KMS-11 (cell line): ENCODE results near the gene APLP1.
A peak's percentile ranks its signal among the peaks of the same experiment; 100 is the strongest.

Experiments
- H2AFZ ChIP-seq: fragments of 200-600 bp; sonication (generic); 2 replicates; pipeline ENCODE4 v1.6.1; 2016; ENCODE audit warnings: antibody characterized with exemption, mixed run types, low read depth
- H3K27ac ChIP-seq: fragments of 200-600 bp; sonication (generic); 2 replicates; pipeline ENCODE4 v1.6.1; 2016; ENCODE audit warnings: mild to moderate bottlenecking, mixed run types
- H3K27me3 ChIP-seq: fragments of 200-600 bp; sonication (generic); 2 replicates; pipeline ENCODE4 v1.6.1; 2017; ENCODE audit warnings: mild to moderate bottlenecking, low read depth, mixed run types, moderate library complexity; ENCODE audit not compliant: insufficient read depth
- H3K36me3 ChIP-seq: fragments of 200-600 bp; sonication (generic); 2 replicates; pipeline ENCODE4 v1.6.1; 2017; ENCODE audit warnings: mild to moderate bottlenecking, mixed run types; ENCODE audit not compliant: insufficient read depth
- H3K4me1 ChIP-seq: fragments of 200-600 bp; sonication (generic); 2 replicates; pipeline ENCODE4 v1.6.1; 2016; ENCODE audit warnings: mild to moderate bottlenecking, low read depth, mixed run types; ENCODE audit not compliant: poor library complexity, severe bottlenecking
- H3K4me2 ChIP-seq: fragments of 200-600 bp; sonication (generic); 2 replicates; pipeline ENCODE4 v1.7.0; 2016; ENCODE audit warnings: mild to moderate bottlenecking, mixed run types
- H3K4me3 ChIP-seq: fragments of 200-600 bp; sonication (generic); IDR thresholded peaks from 2 replicates; pipeline ENCODE4 v1.6.1; 2017; ENCODE audit warnings: low read depth, low read length, mixed read lengths; ENCODE audit not compliant: insufficient read depth
- H3K79me2 ChIP-seq: fragments of 200-600 bp; sonication (generic); 2 replicates; pipeline ENCODE4 v1.6.1; 2016; ENCODE audit warnings: low read depth, mixed run types; ENCODE audit not compliant: insufficient read depth
- H3K9ac ChIP-seq: fragments of 200-600 bp; sonication (generic); 2 replicates; pipeline ENCODE4 v1.6.1; 2016; ENCODE audit warnings: mild to moderate bottlenecking, mixed run types
- H4K20me1 ChIP-seq: fragments of 200-600 bp; sonication (generic); 2 replicates; pipeline ENCODE4 v1.6.1; 2016; ENCODE audit warnings: mild to moderate bottlenecking, mixed run types; ENCODE audit not compliant: insufficient read depth
- TF ChIP-seq, protein P1 (sequence below): fragments of 200-600 bp; sonication (generic); conservative IDR thresholded peaks from 2 replicates; pipeline ENCODE4 v1.6.1; 2017; ENCODE audit warnings: low read depth, mild to moderate bottlenecking, antibody characterized with exemption, low read length, moderate library complexity, mixed read lengths

Gene APLP1

DNA sequence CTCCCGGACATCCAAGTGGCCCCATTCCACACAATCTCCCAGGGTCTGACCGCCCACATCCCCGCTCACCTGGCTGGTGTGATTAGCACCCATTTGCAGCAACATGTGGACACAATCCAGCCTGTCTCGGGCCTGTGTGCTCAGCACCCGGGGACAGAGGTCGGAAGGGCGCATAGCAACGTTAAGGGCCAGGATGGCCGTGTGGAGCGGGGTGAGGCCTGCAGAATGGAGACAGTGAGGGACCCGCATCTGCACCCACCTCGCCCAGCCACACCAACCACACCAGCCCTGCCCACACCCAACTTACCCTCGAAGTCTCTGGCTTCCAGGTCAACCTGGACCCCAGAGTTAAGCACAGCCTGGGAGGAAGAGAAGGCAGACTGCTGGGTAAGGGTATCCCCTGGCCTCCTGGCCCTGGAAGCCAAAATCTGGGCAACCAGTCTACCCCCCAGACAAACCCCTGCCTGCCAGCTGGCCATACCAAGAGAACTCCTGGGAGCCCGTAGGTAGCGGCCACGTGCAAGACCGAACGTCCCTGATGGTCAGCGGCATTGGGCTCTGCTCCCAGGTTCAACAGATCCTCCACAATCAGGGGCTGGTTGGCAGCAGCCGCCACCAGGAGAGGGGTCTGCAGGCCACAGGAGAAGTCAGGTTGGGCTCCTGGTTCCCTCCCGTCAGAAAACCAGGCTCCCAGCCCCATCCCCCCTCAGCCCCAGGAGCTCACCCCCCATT is 27.7 kb downstream of the APLP1 start:
- TF ChIP-seq, protein P1, sequence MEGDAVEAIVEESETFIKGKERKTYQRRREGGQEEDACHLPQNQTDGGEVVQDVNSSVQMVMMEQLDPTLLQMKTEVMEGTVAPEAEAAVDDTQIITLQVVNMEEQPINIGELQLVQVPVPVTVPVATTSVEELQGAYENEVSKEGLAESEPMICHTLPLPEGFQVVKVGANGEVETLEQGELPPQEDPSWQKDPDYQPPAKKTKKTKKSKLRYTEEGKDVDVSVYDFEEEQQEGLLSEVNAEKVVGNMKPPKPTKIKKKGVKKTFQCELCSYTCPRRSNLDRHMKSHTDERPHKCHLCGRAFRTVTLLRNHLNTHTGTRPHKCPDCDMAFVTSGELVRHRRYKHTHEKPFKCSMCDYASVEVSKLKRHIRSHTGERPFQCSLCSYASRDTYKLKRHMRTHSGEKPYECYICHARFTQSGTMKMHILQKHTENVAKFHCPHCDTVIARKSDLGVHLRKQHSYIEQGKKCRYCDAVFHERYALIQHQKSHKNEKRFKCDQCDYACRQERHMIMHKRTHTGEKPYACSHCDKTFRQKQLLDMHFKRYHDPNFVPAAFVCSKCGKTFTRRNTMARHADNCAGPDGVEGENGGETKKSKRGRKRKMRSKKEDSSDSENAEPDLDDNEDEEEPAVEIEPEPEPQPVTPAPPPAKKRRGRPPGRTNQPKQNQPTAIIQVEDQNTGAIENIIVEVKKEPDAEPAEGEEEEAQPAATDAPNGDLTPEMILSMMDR, result no peak
- Histone ChIP-seq H4K20me1 (no peaks in the 10 kb centered on the region), H3K79me2 (0 out of 2 replicates have a peak, but pooled peaks cover 11% of the 10 kb centered on the region), H3K9ac (no peak overlapping the region), H3K4me3 (no peak overlapping the region), H3K36me3 (no peaks in the 10 kb centered on the region), H3K4me2 (no peak overlapping the region), H2AFZ (no peak overlapping the region), H3K27me3 (no peaks in the 10 kb centered on the region), H3K27ac (no peak overlapping the region), H3K4me1 (peaks cover 3% of the 10 kb centered on the region)

DNA sequence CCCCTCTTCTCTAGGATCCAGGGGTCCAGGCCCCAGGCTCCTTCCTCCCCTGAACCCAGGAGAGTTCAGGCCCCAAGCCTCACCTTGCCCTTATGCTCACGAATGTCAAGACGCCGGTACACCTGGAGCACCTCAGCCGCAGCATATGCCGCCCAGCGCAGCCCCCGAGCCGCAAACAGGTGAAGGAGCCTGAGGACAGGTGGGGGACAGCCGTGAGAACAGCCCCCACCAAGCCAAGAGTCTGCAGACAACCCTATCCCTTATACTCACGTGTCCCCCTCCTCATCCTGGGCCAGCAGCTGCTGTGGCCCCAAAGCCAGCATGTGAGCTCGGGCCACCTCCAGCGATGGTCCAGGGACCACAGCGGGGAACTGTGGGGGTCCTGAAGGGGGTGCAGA is 28.3 kb downstream of the APLP1 start:
- H4K20me1 ChIP-seq, result no peaks in the 10 kb centered on the region
- H3K36me3 ChIP-seq, result no peaks in the 10 kb centered on the region
- H3K79me2 ChIP-seq, result 0 out of 2 replicates have a peak, but pooled peaks cover 11% of the 10 kb centered on the region
- no peak overlapping the region for H3K4me2 ChIP-seq
- H3K4me3 ChIP-seq, result no peak overlapping the region
- no peak overlapping the region for H3K27ac ChIP-seq
- peaks cover 8% of the 10 kb centered on the region for H3K4me1 ChIP-seq
- TF ChIP-seq, protein P1, result no peak
- H2AFZ ChIP-seq, result no peak overlapping the region
- H3K27me3 ChIP-seq, result no peaks in the 10 kb centered on the region
- H3K9ac ChIP-seq, result no peak overlapping the region

DNA sequence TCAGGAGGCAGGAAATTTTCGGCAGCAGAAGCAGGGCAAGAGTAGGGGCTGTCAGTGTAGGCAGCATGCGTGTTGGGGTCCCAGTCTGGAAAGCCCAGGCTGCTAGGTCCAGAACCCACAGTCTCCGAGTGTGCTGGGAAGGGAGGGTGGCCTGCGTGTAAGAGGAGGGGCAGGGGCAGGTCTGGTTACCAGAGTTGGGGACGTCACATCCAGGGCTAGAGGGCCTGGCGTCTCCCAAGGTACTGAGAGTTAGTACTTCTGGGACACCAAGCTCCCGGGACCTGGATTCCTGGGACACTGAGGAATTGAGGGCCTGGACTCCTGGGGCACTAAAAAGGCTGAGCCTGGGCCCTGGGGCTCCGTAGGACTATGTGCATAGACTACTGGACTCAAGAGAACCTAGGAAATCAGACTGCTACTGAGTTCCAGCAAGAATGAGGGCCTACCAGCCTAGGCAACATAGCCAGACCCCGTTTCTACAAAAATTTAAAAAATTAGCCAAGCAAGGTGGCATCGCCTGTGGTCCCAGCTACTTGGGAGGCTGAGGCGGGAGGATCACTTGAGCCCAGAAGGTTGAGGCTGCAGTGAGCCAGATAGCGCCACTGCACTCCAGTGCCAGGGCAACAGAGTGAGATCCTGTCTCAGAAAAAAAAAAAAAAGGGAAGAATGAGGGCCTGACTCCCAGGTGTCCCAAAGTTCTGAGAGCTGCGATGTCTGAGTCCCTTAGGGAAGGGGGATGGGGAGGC is 29.5 kb downstream of the APLP1 start:
- no peaks in the 10 kb centered on the region for H3K36me3 ChIP-seq
- no peaks in the 10 kb centered on the region for H3K27me3 ChIP-seq
- TF ChIP-seq, protein P1, result no peak
- H3K9ac ChIP-seq, result no peak overlapping the region
- no peak overlapping the region for H3K27ac ChIP-seq
- H3K4me2 ChIP-seq, result no peak overlapping the region
- no peak overlapping the region for H2AFZ ChIP-seq
- 0 out of 2 replicates have a peak, but pooled peaks cover 11% of the 10 kb centered on the region for H3K79me2 ChIP-seq
- no peak overlapping the region for H3K4me3 ChIP-seq
- H4K20me1 ChIP-seq, result no peaks in the 10 kb centered on the region
- H3K4me1 ChIP-seq, result peaks cover 12% of the 10 kb centered on the region

DNA sequence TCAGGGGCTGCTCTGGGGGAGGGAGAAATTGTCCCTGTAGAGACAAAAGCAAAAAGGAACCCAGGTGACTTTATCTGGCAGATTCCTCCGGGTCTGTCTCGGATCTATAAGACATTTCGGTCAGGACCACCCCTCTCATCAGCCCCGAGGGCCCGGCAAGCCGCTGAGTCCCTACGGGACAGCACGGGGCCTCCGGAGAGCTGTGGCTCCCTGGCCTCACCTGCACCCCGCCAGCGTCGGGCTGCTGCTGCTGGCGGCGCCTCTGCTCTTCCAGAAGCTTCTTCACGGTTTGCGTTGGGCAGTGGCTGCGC is 30.1 kb downstream of the APLP1 start:
- Histone ChIP-seq H2AFZ (no peak overlapping the region), H4K20me1 (no peaks in the 10 kb centered on the region), H3K27me3 (no peaks in the 10 kb centered on the region), H3K4me1 (peaks cover 17% of the 10 kb centered on the region), H3K79me2 (0 out of 2 replicates have a peak, but pooled peaks cover 11% of the 10 kb centered on the region), H3K9ac (no peak overlapping the region), H3K36me3 (no peaks in the 10 kb centered on the region), H3K4me2 (peak overlapping the region; percentile 68; the same call in 1 of the 2 replicates), H3K27ac (no peak overlapping the region), H3K4me3 (no peak overlapping the region)
- TF ChIP-seq, protein P1, result no peak
